HepG2 (cell line): ENCODE data around the gene ATP2B2. TPM values are rescaled to one million over a fixed set of nuclear protein-coding genes. Genes with fewer than 3 reads are reported as not detected.

Experiments
- ATAC-seq: fragments of 200-7000 bp; cut with Tn5 transposase; 3 replicates; pipeline ENCODE4 v1.9.1; 2020; ENCODE audit warnings: mild to moderate bottlenecking, moderate library complexity
- BruUV-seq: library from RNA; stranded (reverse); fragments of 400-500 nt; replicated peaks from 2 replicates; lab custom pipeline; 2021; lab: Mats Ljungman, UMichigan
- CTCF ChIA-PET: fragments of 300-600 bp; formaldehyde crosslinking; extraction: SDS; loops from one replicate; lab custom pipeline; 2021; ENCODE audit warnings: low total read pairs, inconsistent platforms, low intra/inter-chr PET ratio; lab: Yijun Ruan, JAX
- POLR2A ChIA-PET: fragments of 350-600 bp; sonication (Branson Sonifier 250); formaldehyde crosslinking; loops from one replicate; lab custom pipeline; 2020; ENCODE audit warnings: antibody characterized with exemption, inconsistent platforms; lab: Yijun Ruan, JAX
- DNase-seq: peaks from one replicate; pipeline ENCODE4 v3.0.0-alpha.2; 2015; ENCODE audit warnings: low spot score
- FAIRE-seq: peaks from 3 replicates; lab custom pipeline; 2011; peaks lifted over from hg19 to GRCh38; lab: Jason Lieb, UNC
- H2AFZ ChIP-seq: one replicate; pipeline ENCODE4 v1.6.1; 2011; ENCODE audit warnings: low read length, inconsistent platforms
- H3K27ac ChIP-seq: fragments of 300-600 bp; 3 replicates; pipeline ENCODE4 v1.8.0; 2011; ENCODE audit warnings: mixed run types, mild to moderate bottlenecking, mixed read lengths, low read length, inconsistent platforms; ENCODE audit not compliant: insufficient read depth; ENCODE audit errors: extremely low read length
- H3K27me3 ChIP-seq, 2 experiments: fragments of 200-600 bp in 1 of 2; 2 replicates in 1 of 2; 3 replicates in 1 of 2; pipeline versions ENCODE4 v1.6.0 to v1.8.0; 2011; ENCODE audit warnings: low read length in 2 of 2, mild to moderate bottlenecking in 2 of 2, moderate library complexity in 2 of 2, inconsistent platforms in 1 of 2; ENCODE audit not compliant: insufficient read depth in 2 of 2, control insufficient read depth in 1 of 2
- H3K36me3 ChIP-seq, 2 experiments: fragments of 200-600 bp in 1 of 2; replicated peaks in 1 of 2; 2 replicates in 1 of 2; 3 replicates in 1 of 2; pipeline versions ENCODE4 v1.5.1 to v1.8.0; 2011; ENCODE audit warnings: low read length in 2 of 2, inconsistent platforms in 1 of 2; ENCODE audit not compliant: insufficient read depth in 2 of 2, control insufficient read depth in 1 of 2
- H3K4me1 ChIP-seq: 2 replicates; pipeline ENCODE4 v1.5.1; 2012; ENCODE audit warnings: low read length, inconsistent platforms; ENCODE audit not compliant: insufficient read depth
- H3K4me2 ChIP-seq: 2 replicates; pipeline ENCODE4 v1.6.0; 2011; ENCODE audit warnings: low read depth, low read length, inconsistent platforms
- H3K4me3 ChIP-seq, 3 experiments: fragments of 200-600 bp in 1 of 3; sonication (generic), shearing (Covaris generic) in 1 of 3; replicated peaks in 1 of 3; 2 replicates each; pipeline ENCODE4 v1.5.1; 2011 to 2016; ENCODE audit warnings: low read length in 3 of 3, inconsistent platforms in 2 of 3, low read depth in 2 of 3, mild to moderate bottlenecking in 2 of 3, control low read depth in 1 of 3, mixed read lengths in 1 of 3; ENCODE audit not compliant: insufficient read depth in 1 of 3
- H3K79me2 ChIP-seq: one replicate; pipeline ENCODE4 v1.6.1; 2011; ENCODE audit warnings: low read length, inconsistent platforms; ENCODE audit not compliant: insufficient read depth
- H3K9ac ChIP-seq: 2 replicates; pipeline ENCODE4 v1.6.0; 2011; ENCODE audit warnings: mild to moderate bottlenecking, low read depth, low read length, inconsistent platforms; ENCODE audit not compliant: insufficient read depth
- H3K9me3 ChIP-seq: 2 replicates; pipeline ENCODE4 v1.5.1; 2012; ENCODE audit warnings: mild to moderate bottlenecking, low read length
- H4K20me1 ChIP-seq: 2 replicates; pipeline ENCODE4 v1.6.0; 2011; ENCODE audit warnings: inconsistent platforms, mild to moderate bottlenecking, low read length, moderate library complexity; ENCODE audit not compliant: insufficient read depth
- DZIP1 ChIP-seq: sonication (generic); formaldehyde crosslinking; IDR thresholded peaks from 2 replicates; pipeline ENCODE4 v1.5.0; 2020; ENCODE audit warnings: mild to moderate bottlenecking, missing genetic modification reagents
- MAX ChIP-seq: IDR thresholded peaks from 2 replicates; pipeline ENCODE4 v1.6.1; 2012; ENCODE audit warnings: inconsistent platforms
- PCBP1 ChIP-seq: fragments of 200-400 bp; formaldehyde crosslinking; IDR thresholded peaks from 2 replicates; pipeline ENCODE4 v1.6.1; 2017; ENCODE audit warnings: mild to moderate bottlenecking, low read depth, low read length, borderline replicate concordance
- POLR2A ChIP-seq, 2 experiments: IDR thresholded peaks; 2 replicates each; pipeline ENCODE4 v1.6.1; 2011; ENCODE audit warnings: low read depth in 2 of 2, low read length in 2 of 2, mild to moderate bottlenecking in 1 of 2, moderate library complexity in 1 of 2; ENCODE audit not compliant: insufficient read depth in 1 of 2
- ZMYM3 ChIP-seq: sonication (generic); formaldehyde crosslinking; IDR thresholded peaks from 2 replicates; pipeline ENCODE4 v1.5.1; 2020; ENCODE audit warnings: mild to moderate bottlenecking, missing genetic modification reagents
- ZNF761 ChIP-seq: sonication (generic); formaldehyde crosslinking; conservative IDR thresholded peaks from 2 replicates; pipeline ENCODE4 v1.4.0; 2020; ENCODE audit warnings: mild to moderate bottlenecking, missing genetic modification reagents
- ZNF768 ChIP-seq: sonication (generic); formaldehyde crosslinking; IDR thresholded peaks from 2 replicates; pipeline ENCODE4 v1.4.0; 2020; ENCODE audit warnings: missing genetic modification reagents
- WGBS: methylation state at CpG from one replicate; pipeline ENCODE4 v1.1.6; 2017; ENCODE audit warnings: low lambda C conversion rate; 5-methylcytosine and 5-hydroxymethylcytosine counted together
- in situ Hi-C: cut with HindIII; loops from 2 replicates; pipeline ENCODE4 v1.10.0; 2017; ENCODE audit warnings: low pct_unique_long_range_greater_than_20kb; ENCODE audit not compliant: extremely low pct_ligation_motif_present
- intact Hi-C: fragments of 100-400 bp; cut with micrococcal nuclease; formaldehyde crosslinking; loops from one replicate; pipeline ENCODE4 v1.10.0; 2022; ENCODE audit not compliant: unreplicated experiment
- polyA plus RNA-seq, 8 experiments: library from polyadenylated mRNA; depleted of rRNA in 3 of 8; stranded (reverse) in 7 of 8; unstranded in 1 of 8; fragments of >200 nt; fragmentation: Illumina TruSeq in 4 of 8; extraction: Trizol in 4 of 8; gene quantifications; 2 replicates each; pipeline versions ENCODE4 v1.2.1 to v1.2.3, GENCODE V29; 2011 to 2016; ENCODE audit warnings: low read depth in 4 of 8, missing spikeins in 1 of 8, mixed read lengths in 1 of 8; ENCODE audit not compliant: insufficient read depth in 1 of 8
- total RNA-seq, 5 experiments: library from RNA; depleted of rRNA; stranded (reverse); fragments of >200 nt; fragmentation: Illumina TruSeq; extraction: Trizol; gene quantifications; 2 replicates each; pipeline ENCODE4 v1.2.3, GENCODE V29; 2016; ENCODE audit warnings: low read depth in 1 of 5

ATP2B2 gene
- total and polyA plus RNA-seq, 2 of the 13 experiments (the other 11 are each of a cell fraction or from before 2014, with no cell fraction given) = 1.5 to 2.3 TPM

- TF ChIP-seq MAX = no peak
- TF ChIP-seq POLR2A (IDR thresholded peaks at IDR 0.05; ENCODE audit: insufficient read depth in 1 of 2, low read depth in 2 of 2, low read length in 2 of 2) = no peak
- TF ChIP-seq ZNF761 (CRISPR knock-in tag) = no peak
- TF ChIP-seq PCBP1 = no peak
- TF ChIP-seq, all 625 proteins: peak for 0
Observed at GRCh38 chr3:10342781-10343180, 162.6 kb downstream of the ATP2B2 start (continued).

- Histone ChIP-seq H3K4me1 (peaks cover 32% of the 10 kb centered on the region), H4K20me1 (no peaks in the 10 kb centered on the region), H3K4me3 (no peak overlapping the region), H3K9ac (no peak overlapping the region), H3K27ac (no peak overlapping the region), H3K27me3 (peaks cover 2 to 9% of the 10 kb centered on the region in 2 experiments; a peak in 3 of 5 replicates), H3K36me3 (no peaks in the 10 kb centered on the region), H2AFZ (no peak overlapping the region), H3K79me2 (no peaks in the 10 kb centered on the region), H3K9me3 (no peaks in the 10 kb centered on the region), H3K4me2 (no peak overlapping the region)
- ChIA-PET POLR2A (no interaction called here), CTCF (no interaction called here)
- TF ChIP-seq ZNF768 (peak; percentile 93), DZIP1 (CRISPR knock-in tag) (no peak), ZMYM3 (CRISPR knock-in tag) (peak; percentile 46; the same call in 1 of the 2 replicates)
- DNase-seq (no peak), FAIRE-seq (no peak), ATAC-seq (no peak)
- in situ Hi-C loops = no loop called here
- intact Hi-C loops = loop anchor here (5.0 kb wide), 1 partner anchor 395 kb away; no protein-coding TSS in a partner anchor
- WGBS = 67% methylated on average over 6 of the region's 7 CpGs
- BruUV-seq = no TSS peak
Observed at GRCh38 chr3:10341901-10342398, 163.4 kb downstream of the ATP2B2 start.
